ENCODE measurements around the gene PCDHGB2. TPM values are rescaled to one million over a fixed set of nuclear protein-coding genes. Genes with fewer than 3 reads are reported as not detected.
"Not testable (repeated sequence)": the region's sequence is repeated elsewhere in the genome, so short reads cannot be mapped to it uniquely, and the experiment has no call there.

Gene PCDHGB2
- total RNA-seq, 4 donors from 2014 or later = 2.7 to 15.6 (median 4.1) TPM

- 15 to 32% methylated on average over 9 to 17 of the region's 21 CpGs for WGBS, 2 donors (ENCODE audit: low coverage in 1 of 2)
- Histone ChIP-seq H3K27me3 (peaks cover 27% of the 10 kb centered on the region), H3K4me3 (no peak within 1 kb of the TSS), H3K9me3 (peaks cover 0 to 86% (median 0%) of the 10 kb centered on the region in 3 donors), H3K4me1 (peaks cover 0 to 7% (median 0%) of the 10 kb centered on the region in 3 donors), H3K36me3 (peaks cover 0 to 8% of the 10 kb centered on the region in 2 donors), H3K27ac (no peak within 1 kb of the TSS)
- TF ChIP-seq EP300 (IDR thresholded peaks at IDR 0.05) = no peak
- TF ChIP-seq CTCF (IDR thresholded peaks at IDR 0.05) = no peak
- no peak for TF ChIP-seq POLR2A (IDR thresholded peaks at IDR 0.05)
- no peak for TF ChIP-seq POLR2AphosphoS5 (IDR thresholded peaks at IDR 0.05)
- no peak for ATAC-seq
These were observed 29.3 kb upstream of the PCDHGB2 start, which contains the start of gene PCDHGA1 for GRCh38 chr5:141330299-141331080. Gene PCDHGA1, plus strand, starts transcription at chr5:141330514.

GRCh38 chr5:141332571-141332970 lies 27.2 kb upstream of the PCDHGB2 start:
- not testable (repeated sequence) for H3K36me3 ChIP-seq, ATAC-seq, H3K4me3 ChIP-seq, H3K27ac ChIP-seq, H3K4me1 ChIP-seq
- WGBS, 2 donors (ENCODE audit: low coverage in 1 of 2) = 40% methylated on average over 4 of the region's 39 CpGs; no CpG with 5 or more reads in 1 of the 2 donors
- peaks cover 32% of the 10 kb centered on the region for H3K27me3 ChIP-seq
- peaks cover 0 to 98% (median 2%) of the 10 kb centered on the region in 3 donors for H3K9me3 ChIP-seq

GRCh38 chr5:141338538-141339306 lies 21.1 kb upstream of the PCDHGB2 start, which contains the start of gene PCDHGA2:
Gene PCDHGA2, plus strand, starts transcription at chr5:141338760.
- H3K27me3 ChIP-seq = peaks cover 46% of the 10 kb centered on the region
- no peak for ATAC-seq
- H3K4me1 ChIP-seq = no peaks in the 10 kb centered on the region
- H3K4me3 ChIP-seq = peak within 1 kb of the TSS in 1 of 2 donors; percentile 35
- H3K36me3 ChIP-seq = no peaks in the 10 kb centered on the region
- TF ChIP-seq CTCF (IDR thresholded peaks at IDR 0.05) (peak in 3 of 4 experiments; percentile 23 to 38 (median 30)), EP300 (IDR thresholded peaks at IDR 0.05) (no peak)
- H3K9me3 ChIP-seq = peaks cover 0 to 98% (median 2%) of the 10 kb centered on the region in 3 donors
- H3K27ac ChIP-seq = peak within 1 kb of the TSS in 1 of 4 donors; percentile 4
- WGBS, 2 donors (ENCODE audit: low coverage in 1 of 2) = 2 to 9% methylated on average over 6 to 14 of the region's 27 CpGs

- not testable (repeated sequence) for H3K36me3 ChIP-seq, H3K4me1 ChIP-seq, H3K4me3 ChIP-seq, ATAC-seq, H3K27ac ChIP-seq
- Histone ChIP-seq H3K9me3 (peaks cover 2 to 100% (median 5%) of the 10 kb centered on the region in 3 donors), H3K27me3 (peaks cover 61% of the 10 kb centered on the region)
- WGBS, 2 donors (ENCODE audit: low coverage in 1 of 2) = 40 to 67% methylated on average over 1 to 8 of the region's 45 CpGs
These were observed 18.9 kb upstream of the PCDHGB2 start for GRCh38 chr5:141340781-141341354.

- no peak for ATAC-seq
- H3K27ac ChIP-seq = no peak overlapping the region
- no peaks in the 10 kb centered on the region for H3K4me1 ChIP-seq
- H3K36me3 ChIP-seq = peaks cover 0 to 6% of the 10 kb centered on the region in 2 donors
- 21% methylated on average over 1 of the region's 1 CpG; no CpG with 5 or more reads in 1 of the 2 donors for WGBS, 2 donors (ENCODE audit: low coverage in 1 of 2)
- H3K27me3 ChIP-seq = peaks cover 67% of the 10 kb centered on the region
- H3K4me3 ChIP-seq = no peak overlapping the region
- TF ChIP-seq EP300 (IDR thresholded peaks at IDR 0.05) = no peak
- no peak for TF ChIP-seq CTCF (IDR thresholded peaks at IDR 0.05)
- peaks cover 0 to 99% (median 5%) of the 10 kb centered on the region in 3 donors for H3K9me3 ChIP-seq
These were observed 17.0 kb upstream of the PCDHGB2 start for GRCh38 chr5:141342773-141343172.
